GM12878 (cell line): ENCODE data around the gene KBTBD2. TPM values are rescaled to one million over a fixed set of nuclear protein-coding genes. Genes with fewer than 3 reads are reported as not detected.
"Not testable (repeated sequence)": the region's sequence is repeated elsewhere in the genome, so short reads cannot be mapped to it uniquely, and the experiment has no call there.

ENCODE experiments used
- ATAC-seq: fragments of 200-7000 bp; cut with Tn5 transposase; 3 replicates; pipeline ENCODE4 v1.9.1; 2020; ENCODE audit warnings: mild to moderate bottlenecking, moderate library complexity
- BruUV-seq: library from RNA; stranded (reverse); fragments of 400-500 nt; replicated peaks from 2 replicates; lab custom pipeline; 2021; lab: Mats Ljungman, UMichigan
- CTCF ChIA-PET: fragments of 300-600 bp; sonication (Branson Sonifier 250); formaldehyde crosslinking; extraction: SDS; loops from one replicate; lab custom pipeline; 2021; ENCODE audit warnings: inconsistent platforms; lab: Yijun Ruan, JAX
- POLR2A ChIA-PET: fragments of 350-600 bp; formaldehyde crosslinking; extraction: SDS; loops from one replicate; lab custom pipeline; 2021; ENCODE audit warnings: inconsistent platforms; lab: Charles Lee
- RAD21 ChIA-PET: fragments of 300-600 bp; sonication (Branson Sonifier 250); formaldehyde crosslinking; loops from one replicate; lab custom pipeline; 2023; ENCODE audit warnings: antibody characterized with exemption; ENCODE audit not compliant: unreplicated experiment; lab: Charles Lee
- SMC1A ChIA-PET: fragments of 300-600 bp; sonication (Branson Sonifier 250); formaldehyde crosslinking; loops from one replicate; lab custom pipeline; 2023; ENCODE audit not compliant: unreplicated experiment, uncharacterized antibody; lab: Charles Lee
- DNase-seq: peaks from one replicate; pipeline ENCODE4 v3.0.0-alpha.2; 2011; ENCODE audit warnings: low read depth, low spot score
- FAIRE-seq: peaks from 3 replicates; lab custom pipeline; 2011; peaks lifted over from hg19 to GRCh38; lab: Jason Lieb, UNC
- H2AFZ ChIP-seq: 2 replicates; pipeline ENCODE4 v1.6.0; 2011; ENCODE audit warnings: low read depth, low read length, control low read depth; ENCODE audit not compliant: control insufficient read depth
- H3K27ac ChIP-seq: 2 replicates; pipeline ENCODE4 v1.5.1; 2011; ENCODE audit warnings: control low read depth; ENCODE audit not compliant: control insufficient read depth, insufficient read depth
- H3K27me3 ChIP-seq, 2 experiments: replicated peaks in 1 of 2; 2 replicates each; pipeline versions ENCODE4 v1.6.0 to v1.6.1; 2011; ENCODE audit warnings: low read length in 1 of 2; ENCODE audit not compliant: control insufficient read depth in 2 of 2, insufficient read depth in 2 of 2
- H3K36me3 ChIP-seq, 2 experiments: 2 replicates each; pipeline ENCODE4 v1.5.1; 2011; ENCODE audit warnings: low read length in 1 of 2; ENCODE audit not compliant: control insufficient read depth in 2 of 2, insufficient read depth in 2 of 2
- H3K4me1 ChIP-seq: 2 replicates; pipeline ENCODE4 v1.6.1; 2011; ENCODE audit warnings: mild to moderate bottlenecking, low read length, moderate library complexity, mixed read lengths; ENCODE audit not compliant: control insufficient read depth, insufficient read depth
- H3K4me2 ChIP-seq: 2 replicates; pipeline ENCODE4 v1.6.0; 2011; ENCODE audit warnings: control low read depth; ENCODE audit not compliant: control insufficient read depth, insufficient read depth
- H3K4me3 ChIP-seq: fragments of 200-600 bp; sonication (generic); 2 replicates; pipeline ENCODE4 v1.5.1; 2016
- H3K79me2 ChIP-seq: 2 replicates; pipeline ENCODE4 v1.6.0; 2011; ENCODE audit warnings: low read length; ENCODE audit not compliant: control insufficient read depth, insufficient read depth
- H3K9ac ChIP-seq: 2 replicates; pipeline ENCODE4 v1.8.0; 2011; ENCODE audit warnings: low read length, control low read depth, mixed read lengths; ENCODE audit not compliant: control insufficient read depth, insufficient read depth
- H3K9me3 ChIP-seq: replicated peaks from 3 replicates; pipeline ENCODE4 v1.5.1; 2011; ENCODE audit warnings: mild to moderate bottlenecking, low read length; ENCODE audit not compliant: control insufficient read depth, insufficient read depth
- H4K20me1 ChIP-seq: 2 replicates; pipeline ENCODE4 v1.6.0; 2011; ENCODE audit not compliant: control insufficient read depth, insufficient read depth
- BRCA1 ChIP-seq: IDR thresholded peaks from 2 replicates; pipeline ENCODE4 v1.6.1; 2011; ENCODE audit warnings: low read depth, low read length, improper control_type of control experiment
- EP300 ChIP-seq, 2 experiments: fragments of 150-350 bp in 1 of 2; IDR thresholded peaks; 2 replicates each; pipeline ENCODE4 v1.6.1; 2011 to 2012; ENCODE audit warnings: low read depth in 2 of 2, low read length in 2 of 2, borderline replicate concordance in 1 of 2, improper control_type of control experiment in 1 of 2, inconsistent platforms in 1 of 2; ENCODE audit not compliant: control insufficient read depth in 1 of 2
- MTA3 ChIP-seq: IDR thresholded peaks from 2 replicates; pipeline ENCODE4 v1.6.1; 2012; ENCODE audit warnings: low read length, inconsistent platforms, borderline replicate concordance
- NFIC ChIP-seq: IDR thresholded peaks from 2 replicates; pipeline ENCODE4 v1.6.1; 2012; ENCODE audit warnings: low read depth, mild to moderate bottlenecking, inconsistent platforms, low read length, moderate library complexity
- NFYB ChIP-seq: IDR thresholded peaks from 2 replicates; pipeline ENCODE4 v1.6.1; 2011; ENCODE audit warnings: low read depth, mild to moderate bottlenecking, low read length, improper control_type of control experiment, moderate library complexity; ENCODE audit not compliant: insufficient read depth
- SIN3A ChIP-seq: IDR thresholded peaks from 2 replicates; pipeline ENCODE4 v1.6.1; 2012; ENCODE audit warnings: low read depth, low read length, improper control_type of control experiment
- SMC3 ChIP-seq: IDR thresholded peaks from 2 replicates; pipeline ENCODE4 v1.6.1; 2011; ENCODE audit warnings: low read length, improper control_type of control experiment, borderline replicate concordance
- WRNIP1 ChIP-seq: IDR thresholded peaks from 2 replicates; pipeline ENCODE4 v1.6.1; 2011; ENCODE audit warnings: low read depth, low read length, improper control_type of control experiment, borderline replicate concordance
- ZNF207 ChIP-seq: fragments of 450-650 bp; IDR thresholded peaks from 2 replicates; pipeline ENCODE4 v1.6.1; 2014; ENCODE audit warnings: antibody characterized with exemption, mild to moderate bottlenecking, borderline replicate concordance
- WGBS: methylation state at CpG from one replicate; pipeline ENCODE4 v1.1.6; 2016; ENCODE audit warnings: low lambda C conversion rate; ENCODE audit not compliant: insufficient replicate concordance, insufficient coverage; ENCODE audit errors: missing lambda C conversion rate; 5-methylcytosine and 5-hydroxymethylcytosine counted together
- in situ Hi-C: fragments of 300-500 bp; cut with MboI; formaldehyde crosslinking; loops from 9 replicates; pipeline ENCODE4 v1.14.3; 2018; ENCODE audit warnings: mixed read lengths
- intact Hi-C: fragments of 100-400 bp; cut with micrococcal nuclease; formaldehyde crosslinking; loops from one replicate; pipeline ENCODE4 v1.14.2; 2022; ENCODE audit not compliant: unreplicated experiment
- polyA plus RNA-seq, 11 experiments: library from polyadenylated mRNA; depleted of rRNA in 4 of 11; unstranded in 6 of 11; stranded (reverse) in 5 of 11; fragments of >200 nt; fragmentation: Nextera tagmentation in 4 of 11; fragmentation: Illumina TruSeq in 1 of 11; extraction: Ambion mirVana in 4 of 11; extraction: Trizol in 1 of 11; gene quantifications; 1 replicate in 1 of 11; 2 replicates in 10 of 11; pipeline versions ENCODE4 v1.2.1 to v1.2.3, GENCODE V29; 2011 to 2016; ENCODE audit warnings: inconsistent platforms in 2 of 11, missing spikeins in 2 of 11, low read depth in 1 of 11
- total RNA-seq, 4 experiments: library from RNA; depleted of rRNA in 3 of 4; stranded (reverse); fragments of >200 nt in 3 of 4; fragmentation: Illumina TruSeq in 1 of 4; extraction: Trizol in 1 of 4; gene quantifications; 2 replicates each; pipeline versions ENCODE4 v1.2.1 to v1.2.3, GENCODE V29; 2013 to 2021
- TF ChIP-seq, protein P1 (sequence below): fragments of 450-650 bp; IDR thresholded peaks from 2 replicates; pipeline ENCODE4 v1.6.1; 2017; ENCODE audit warnings: mild to moderate bottlenecking, low read depth, inconsistent platforms; ENCODE audit not compliant: poor library complexity, severe bottlenecking
- TF ChIP-seq, protein P2 (sequence below): fragments of 450-650 bp; IDR thresholded peaks from 2 replicates; pipeline ENCODE4 v1.6.1; 2016; ENCODE audit warnings: mild to moderate bottlenecking
- TF ChIP-seq, protein P3 (sequence below): IDR thresholded peaks from 2 replicates; pipeline ENCODE4 v1.6.1; 2011; ENCODE audit warnings: low read depth, mild to moderate bottlenecking, low read length, moderate library complexity, borderline replicate concordance; ENCODE audit errors: extremely low read depth

The KBTBD2 gene
- total and polyA plus RNA-seq, 10 of the 15 experiments (the other 5 are each of a cell fraction or from before 2014, with no cell fraction given) = 8.1 to 22.3 (median 16.2) TPM

DNA sequence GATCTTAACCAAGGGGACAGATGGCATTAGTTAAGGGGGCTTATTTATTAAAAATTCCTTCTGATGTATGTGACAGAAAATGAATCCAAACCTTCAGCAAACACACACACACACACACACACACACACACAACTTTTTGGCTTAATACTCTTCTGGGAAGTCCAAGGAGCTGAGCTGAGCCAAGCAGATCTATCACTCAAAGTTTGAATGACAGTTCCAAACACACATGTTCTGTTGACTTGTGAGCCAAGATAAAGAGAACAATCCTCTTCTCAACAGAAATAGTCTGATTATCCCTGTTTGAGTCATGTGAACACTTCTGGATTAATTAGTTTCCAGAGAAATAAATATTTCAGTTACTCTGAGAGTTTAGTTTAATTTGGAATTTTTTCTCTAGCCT, 31.5 kb downstream of the KBTBD2 start (continued):
- TF ChIP-seq, protein P1, sequence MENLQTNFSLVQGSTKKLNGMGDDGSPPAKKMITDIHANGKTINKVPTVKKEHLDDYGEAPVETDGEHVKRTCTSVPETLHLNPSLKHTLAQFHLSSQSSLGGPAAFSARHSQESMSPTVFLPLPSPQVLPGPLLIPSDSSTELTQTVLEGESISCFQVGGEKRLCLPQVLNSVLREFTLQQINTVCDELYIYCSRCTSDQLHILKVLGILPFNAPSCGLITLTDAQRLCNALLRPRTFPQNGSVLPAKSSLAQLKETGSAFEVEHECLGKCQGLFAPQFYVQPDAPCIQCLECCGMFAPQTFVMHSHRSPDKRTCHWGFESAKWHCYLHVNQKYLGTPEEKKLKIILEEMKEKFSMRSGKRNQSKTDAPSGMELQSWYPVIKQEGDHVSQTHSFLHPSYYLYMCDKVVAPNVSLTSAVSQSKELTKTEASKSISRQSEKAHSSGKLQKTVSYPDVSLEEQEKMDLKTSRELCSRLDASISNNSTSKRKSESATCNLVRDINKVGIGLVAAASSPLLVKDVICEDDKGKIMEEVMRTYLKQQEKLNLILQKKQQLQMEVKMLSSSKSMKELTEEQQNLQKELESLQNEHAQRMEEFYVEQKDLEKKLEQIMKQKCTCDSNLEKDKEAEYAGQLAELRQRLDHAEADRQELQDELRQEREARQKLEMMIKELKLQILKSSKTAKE = no peak
- TF ChIP-seq MTA3 = no peak
- TF ChIP-seq, protein P2, sequence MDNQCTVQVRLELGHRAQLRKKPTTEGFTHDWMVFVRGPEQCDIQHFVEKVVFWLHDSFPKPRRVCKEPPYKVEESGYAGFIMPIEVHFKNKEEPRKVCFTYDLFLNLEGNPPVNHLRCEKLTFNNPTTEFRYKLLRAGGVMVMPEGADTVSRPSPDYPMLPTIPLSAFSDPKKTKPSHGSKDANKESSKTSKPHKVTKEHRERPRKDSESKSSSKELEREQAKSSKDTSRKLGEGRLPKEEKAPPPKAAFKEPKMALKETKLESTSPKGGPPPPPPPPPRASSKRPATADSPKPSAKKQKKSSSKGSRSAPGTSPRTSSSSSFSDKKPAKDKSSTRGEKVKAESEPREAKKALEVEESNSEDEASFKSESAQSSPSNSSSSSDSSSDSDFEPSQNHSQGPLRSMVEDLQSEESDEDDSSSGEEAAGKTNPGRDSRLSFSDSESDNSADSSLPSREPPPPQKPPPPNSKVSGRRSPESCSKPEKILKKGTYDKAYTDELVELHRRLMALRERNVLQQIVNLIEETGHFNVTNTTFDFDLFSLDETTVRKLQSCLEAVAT = no peak

DNA sequence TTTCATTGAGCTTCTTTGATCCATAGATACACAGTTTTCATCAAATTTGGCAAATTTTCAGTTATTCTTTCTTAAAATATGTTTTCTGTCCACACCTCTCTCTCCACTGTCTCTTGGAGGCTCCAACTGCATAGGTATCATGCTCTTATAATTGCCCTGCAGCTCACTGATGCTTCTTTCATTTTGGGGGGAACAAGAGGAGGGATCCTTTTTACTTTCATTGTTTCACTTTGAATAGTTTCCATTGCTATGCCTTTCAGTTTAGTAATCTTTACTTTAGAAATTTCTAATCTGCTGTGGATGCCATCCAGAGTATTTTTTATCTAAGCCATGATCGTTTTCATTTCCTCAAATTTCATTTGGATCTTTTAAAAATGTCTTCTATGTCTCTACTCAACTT, 32.9 kb downstream of the KBTBD2 start:
- WGBS = 0% methylated on average over 1 of the region's 1 CpG
- no peak overlapping the region for H3K4me2 ChIP-seq
- intact Hi-C loops (no loop called here), in situ Hi-C loops (no loop called here)
- POLR2A ChIA-PET = no interaction called here
- no peaks in the 10 kb centered on the region for H4K20me1 ChIP-seq
- TF ChIP-seq NFIC = no peak
- TF ChIP-seq, protein P3, sequence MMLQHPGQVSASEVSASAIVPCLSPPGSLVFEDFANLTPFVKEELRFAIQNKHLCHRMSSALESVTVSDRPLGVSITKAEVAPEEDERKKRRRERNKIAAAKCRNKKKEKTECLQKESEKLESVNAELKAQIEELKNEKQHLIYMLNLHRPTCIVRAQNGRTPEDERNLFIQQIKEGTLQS = no peak
- TF ChIP-seq ZNF207 = no peak
- no peak for TF ChIP-seq SMC3
- TF ChIP-seq SIN3A = no peak
- no peak for TF ChIP-seq EP300 (IDR thresholded peaks at IDR 0.05; ENCODE audit: borderline replicate concordance in 1 of 2, control insufficient read depth in 1 of 2, low read depth in 2 of 2, low read length in 2 of 2)
- TF ChIP-seq WRNIP1 = no peak
- TF ChIP-seq BRCA1 = no peak
- no peak for TF ChIP-seq NFYB
- H3K4me1 ChIP-seq = no peaks in the 10 kb centered on the region
- no peaks in the 10 kb centered on the region for H3K9me3 ChIP-seq
- BruUV-seq = no TSS peak
- SMC1A ChIA-PET = interaction anchor here (1.0 to 1.4 kb wide), 2 partner anchors 12 to 16 kb away, joined by 3 read pairs; no protein-coding TSS in a partner anchor
- no peaks in the 10 kb centered on the region for H3K79me2 ChIP-seq
- no peak overlapping the region for H2AFZ ChIP-seq
- no peak overlapping the region for H3K9ac ChIP-seq
- CTCF ChIA-PET = interaction anchor here (3.8 kb wide), 1 partner anchor 12 kb away, joined by 25 read pairs; no protein-coding TSS in a partner anchor
- H3K4me3 ChIP-seq = no peak overlapping the region
- no peaks in the 10 kb centered on the region for H3K36me3 ChIP-seq
- FAIRE-seq (no peak), DNase-seq (no peak), ATAC-seq (no peak)
- no peak overlapping the region for H3K27ac ChIP-seq
- no peaks in the 10 kb centered on the region for H3K27me3 ChIP-seq
- RAD21 ChIA-PET = no interaction called here

DNA sequence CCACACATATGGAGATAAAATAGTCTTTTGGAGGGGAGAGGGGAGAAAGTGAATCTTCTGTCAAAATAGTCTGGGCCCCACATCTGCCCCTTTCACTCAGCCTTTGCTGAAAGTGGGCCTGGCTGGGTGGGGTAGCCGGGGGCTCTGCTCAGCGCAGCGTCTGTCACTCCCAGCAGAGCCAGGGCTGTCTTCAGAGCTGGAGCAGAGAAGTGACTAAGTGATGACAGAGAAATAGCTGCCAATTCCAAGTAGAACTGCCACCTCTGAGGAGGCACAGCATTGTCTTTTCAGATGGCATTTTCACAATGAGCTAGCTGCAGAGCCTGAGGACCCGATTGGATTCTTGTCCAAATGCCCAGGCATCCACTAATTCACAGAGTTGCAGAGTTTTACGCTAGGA, 34.5 kb downstream of the KBTBD2 start:
- CTCF ChIA-PET, intact Hi-C loops, SMC1A ChIA-PET, H3K4me3 ChIP-seq, in situ Hi-C loops, H3K4me1 ChIP-seq, H2AFZ ChIP-seq, ATAC-seq, H3K27ac ChIP-seq, H3K79me2 ChIP-seq, RAD21 ChIA-PET, H3K27me3 ChIP-seq, BruUV-seq, POLR2A ChIA-PET, H3K9ac ChIP-seq, H4K20me1 ChIP-seq, FAIRE-seq, H3K4me2 ChIP-seq, DNase-seq, H3K36me3 ChIP-seq, H3K9me3 ChIP-seq: not testable (repeated sequence)
- WGBS = 86% methylated on average over 5 of the region's 5 CpGs
